Cardiac ventricle fibroblast (primary cell): ENCODE measurements around the gene NLE1. TPM values are rescaled to one million over a fixed set of nuclear protein-coding genes. Genes with fewer than 3 reads are reported as not detected.

Experiments
- total RNA-seq: library from RNA; depleted of rRNA; stranded (reverse); fragments of >200 nt; gene quantifications from 2 replicates; pipeline ENCODE4 v1.2.3, GENCODE V29; 2015

NLE1 gene
- total RNA-seq: 11.6 and 16.2 TPM in 2 replicates

GRCh38 chr17:35141681-35142466 is at the start of gene NLE1:
Gene NLE1, minus strand, starts transcription at chr17:35142303. Its CDS starts 28 bp downstream, at chr17:35142275.

GRCh38 chr17:35147375-35147905 is 5.3 kb upstream of the NLE1 start, which contains the start of gene UNC45B:
Gene UNC45B, plus strand, starts transcription at chr17:35147817. Its CDS starts 447 bp downstream, at chr17:35148264.

DNA sequence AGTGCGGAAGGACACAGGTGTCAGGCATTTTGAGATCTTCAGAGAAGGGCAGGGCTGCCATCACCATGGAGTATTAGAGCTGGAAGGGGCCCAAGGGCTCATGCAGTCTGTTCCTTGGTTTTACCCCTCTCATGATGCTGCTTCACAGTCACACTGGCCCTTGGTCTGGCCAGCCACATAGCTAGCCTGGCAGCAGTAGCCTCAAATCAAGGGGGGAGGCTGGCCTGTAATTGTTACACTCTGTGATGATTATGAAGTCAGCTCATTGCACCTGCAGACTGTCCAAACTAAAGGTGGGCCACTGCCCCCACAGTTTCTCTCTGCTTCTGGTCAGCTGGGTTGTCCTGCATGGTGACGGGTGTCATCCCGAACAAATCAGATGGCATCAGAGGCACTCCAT is 20.8 kb downstream of the NLE1 start, which contains the start of gene FNDC8:
TSS of gene FNDC8 (plus strand) at position 301 of the 400 bp plus-strand sequence. CDS start at position 380, 79 bp downstream.

GRCh38 chr17:35119370-35120165 is 22.5 kb downstream of the NLE1 start, which contains the start of gene RAD51D:
Gene RAD51D, minus strand, starts transcription at chr17:35119860. Its CDS starts 247 bp downstream, at chr17:35119613.

Other genes starting within 250 kb of the NLE1 start
- 0.69 and 1.5 TPM in 2 replicates for gene CCT6B, start 180.8 kb downstream of the NLE1 start, total RNA-seq
- 10.0 and 11.3 TPM in 2 replicates for gene ZNF830, start 180.8 kb downstream of the NLE1 start, total RNA-seq
- gene LIG3, start 161.8 kb downstream of the NLE1 start, total RNA-seq: 8.6 and 19.8 TPM in 2 replicates
- 10.4 and 27.0 TPM in 2 replicates for gene RFFL, start 78.6 kb downstream of the NLE1 start, total RNA-seq
- 5.8 and 7.8 TPM in 2 replicates for gene RAD51D, start 22.4 kb downstream of the NLE1 start, total RNA-seq
- gene FNDC8, start 20.7 kb downstream of the NLE1 start, total RNA-seq: not detected in 2 replicates
- not detected in 2 replicates for gene UNC45B, start 5.5 kb upstream of the NLE1 start, total RNA-seq
- gene SLC35G3, start 52.1 kb upstream of the NLE1 start, total RNA-seq: not detected in 2 replicates
- gene SLFN5, start 100.8 kb upstream of the NLE1 start, total RNA-seq: 17.5 and 19.2 TPM in 2 replicates
- gene SLFN11, start 231.3 kb upstream of the NLE1 start, total RNA-seq: 40.2 and 46.7 TPM in 2 replicates